Neural cell (in vitro differentiated cells): Measurements from ENCODE around the gene PDE11A.

Experiments used
- CTCF ChIP-seq: fragments of 450-650 bp; IDR thresholded peaks from 2 replicates; pipeline ENCODE4 v1.5.1; 2014; ENCODE audit warnings: antibody characterized with exemption, mild to moderate bottlenecking, moderate library complexity; ENCODE audit not compliant: poor library complexity, severe bottlenecking
- EP300 ChIP-seq: fragments of 450-650 bp; conservative IDR thresholded peaks from 2 replicates; pipeline ENCODE4 v1.6.1; 2014; ENCODE audit warnings: antibody characterized with exemption, mild to moderate bottlenecking, moderate library complexity; ENCODE audit not compliant: poor library complexity, severe bottlenecking
- EZH2 ChIP-seq: fragments of 200-600, 300-800 bp; shearing (Covaris generic), sonication (generic); IDR thresholded peaks from 2 replicates; pipeline ENCODE4 v1.6.1; 2014; ENCODE audit warnings: antibody characterized with exemption, low read length, borderline replicate concordance, mild to moderate bottlenecking; ENCODE audit not compliant: insufficient read depth, poor library complexity, severe bottlenecking
- POLR2AphosphoS5 ChIP-seq: IDR thresholded peaks from 2 replicates; pipeline ENCODE4 v1.6.1; 2012
- RAD21 ChIP-seq: fragments of 450-650 bp; conservative IDR thresholded peaks from 2 replicates; pipeline ENCODE4 v1.6.1; 2014; ENCODE audit warnings: antibody characterized with exemption, mild to moderate bottlenecking, moderate library complexity
- REST ChIP-seq: IDR thresholded peaks from 2 replicates; pipeline ENCODE4 v1.6.1; 2012; ENCODE audit warnings: borderline replicate concordance
- TAF1 ChIP-seq: IDR thresholded peaks from 2 replicates; pipeline ENCODE4 v1.6.1; 2012; ENCODE audit warnings: low read depth

DNA sequence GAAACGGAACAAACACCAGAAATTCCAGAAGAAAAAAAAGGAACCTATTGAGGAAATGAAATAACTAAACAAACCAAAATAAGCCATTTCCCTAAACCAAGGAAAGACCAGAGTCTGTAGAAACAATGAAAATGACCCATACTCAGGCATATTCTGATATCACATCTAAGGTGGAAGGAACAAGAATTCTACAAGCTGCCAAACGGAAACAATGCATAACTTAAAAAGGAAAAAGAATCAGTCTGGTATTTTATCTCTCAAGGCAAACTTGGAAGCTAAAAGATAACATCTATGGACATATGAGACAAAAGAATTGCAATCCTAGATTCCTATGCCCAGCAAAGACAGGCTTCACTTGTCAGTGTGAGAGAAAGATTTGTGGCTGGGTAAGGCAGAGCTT, 326.2 kb downstream of the PDE11A start:
- TF ChIP-seq POLR2AphosphoS5 (no peak), EZH2 (no peak), CTCF (no peak), TAF1 (no peak), EP300 (no peak), REST (no peak), RAD21 (no peak)
